Astrocyte of the spinal cord (primary cell): Measurements from ENCODE around the gene ZNF101.

Source experiments
- DNase-seq: peaks from one replicate; pipeline ENCODE4 v3.0.0; 2011; ENCODE audit warnings: low read depth, low spot score
- H3K4me3 ChIP-seq: 2 replicates; pipeline ENCODE4 v1.5.1; 2011; ENCODE audit warnings: low read depth, mild to moderate bottlenecking, low read length, moderate library complexity
- CTCF ChIP-seq: IDR thresholded peaks from 2 replicates; pipeline ENCODE4 v1.5.1; 2012; ENCODE audit warnings: low read depth, mild to moderate bottlenecking, low read length, inconsistent platforms
- in situ Hi-C: cut with HindIII; loops from 2 replicates; pipeline ENCODE4 v1.10.0; 2017; ENCODE audit warnings: low sequenced_read_pairs

ZNF101 gene

GRCh38 chr19:19627621-19628500 lies 40.8 kb upstream of the ZNF101 start, which contains the start of gene LPAR2:
Gene LPAR2, minus strand, starts transcription at chr19:19628220. Its CDS starts 945 bp downstream, at chr19:19627275.
- peak within 1 kb of the TSS; percentile 36 for H3K4me3 ChIP-seq
- no peak for DNase-seq
- TF ChIP-seq CTCF = no peak
- in situ Hi-C loops = no loop called here

DNA sequence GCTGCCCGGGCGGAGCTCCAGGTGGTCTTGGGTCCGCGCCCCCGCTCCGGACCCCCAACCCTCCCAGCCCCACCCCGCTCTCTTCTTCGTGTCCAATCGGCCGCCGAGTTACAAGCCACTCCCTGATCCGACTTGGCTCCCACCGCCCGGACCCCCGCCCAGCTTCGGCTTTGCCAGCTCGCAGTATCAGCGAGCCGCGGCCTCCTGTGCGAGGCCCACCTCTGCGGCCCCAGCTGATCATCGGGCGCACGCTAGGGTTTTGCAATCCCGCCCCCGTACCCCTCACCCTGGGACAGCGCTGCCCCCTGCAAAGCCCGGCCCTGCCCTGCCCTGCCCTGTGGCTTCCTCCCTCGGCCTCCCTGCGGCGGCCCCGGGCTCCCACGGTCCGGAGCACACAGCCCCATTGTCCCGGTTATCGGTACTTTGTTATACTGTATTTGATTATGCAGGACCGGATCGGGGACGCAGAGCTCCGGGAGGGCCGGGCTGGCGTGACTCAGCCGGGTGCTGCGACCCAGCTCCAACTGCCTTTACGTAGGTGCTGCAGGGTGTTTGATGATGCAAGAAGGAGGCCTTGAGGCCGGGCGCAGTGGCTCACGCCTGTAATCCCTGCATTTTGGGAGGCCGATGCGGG lies 40.0 kb upstream of the ZNF101 start:
- in situ Hi-C loops = no loop called here
- peak overlapping the region; percentile 36 for H3K4me3 ChIP-seq
- TF ChIP-seq CTCF = no peak
- DNase-seq = peak; percentile 42

GRCh38 chr19:19630062-19630414 lies 38.6 kb upstream of the ZNF101 start:
- no peak overlapping the region for H3K4me3 ChIP-seq
- no peak for DNase-seq
- in situ Hi-C loops = no loop called here
- TF ChIP-seq CTCF = no peak

DNA sequence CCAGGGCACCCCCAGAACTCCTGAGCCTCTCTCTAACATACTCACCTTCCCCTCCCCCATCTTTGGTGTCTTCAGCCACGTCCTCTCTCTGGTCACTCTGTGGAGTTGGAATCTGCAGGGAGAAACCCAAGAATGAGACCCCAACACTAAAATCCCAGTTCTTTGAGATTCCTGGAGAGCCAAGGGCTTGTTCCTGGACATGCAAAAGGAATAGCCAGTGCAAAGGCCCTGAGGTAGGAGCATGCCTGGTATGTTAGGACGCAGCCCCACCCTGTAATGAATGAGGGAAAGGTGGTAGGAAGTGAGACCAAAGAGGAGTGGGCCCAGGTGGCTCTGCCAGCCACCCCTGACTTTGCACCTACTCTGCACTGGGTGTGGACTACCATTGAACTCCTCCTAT lies 38.2 kb upstream of the ZNF101 start:
- in situ Hi-C loops = no loop called here
- no peak overlapping the region for H3K4me3 ChIP-seq
- DNase-seq = no peak
- no peak for TF ChIP-seq CTCF

- H3K4me3 ChIP-seq = no peak overlapping the region
- in situ Hi-C loops = no loop called here
- TF ChIP-seq CTCF = no peak
- DNase-seq = no peak
Observed at GRCh38 chr19:19631346-19631745, 37.3 kb upstream of the ZNF101 start.

- in situ Hi-C loops = no loop called here
- H3K4me3 ChIP-seq = no peak overlapping the region
- TF ChIP-seq CTCF = no peak
- DNase-seq = no peak
Observed at GRCh38 chr19:19632661-19633060, 36.0 kb upstream of the ZNF101 start.
